IPS-18c (cell line): ENCODE data around the gene IPO11.
"Not testable (repeated sequence)": the region's sequence is repeated elsewhere in the genome, so short reads cannot be mapped to it uniquely, and the experiment has no call there.

Experiments used
- H3K4me3 ChIP-seq: 2 replicates; pipeline ENCODE4 v1.7.0; 2013; ENCODE audit warnings: low read depth, mild to moderate bottlenecking, low read length, moderate library complexity; ENCODE audit not compliant: insufficient read depth
- H3K9me3 ChIP-seq: one replicate; pipeline ENCODE4 v1.6.1; 2013; ENCODE audit warnings: mild to moderate bottlenecking, low read length, moderate library complexity; ENCODE audit not compliant: control insufficient read depth, insufficient read depth

IPO11 gene

GRCh38 chr5:62498961-62499360 lies 86.4 kb downstream of the IPO11 start:
- Histone ChIP-seq H3K9me3 (no peaks in the 10 kb centered on the region), H3K4me3 (no peak overlapping the region)

DNA sequence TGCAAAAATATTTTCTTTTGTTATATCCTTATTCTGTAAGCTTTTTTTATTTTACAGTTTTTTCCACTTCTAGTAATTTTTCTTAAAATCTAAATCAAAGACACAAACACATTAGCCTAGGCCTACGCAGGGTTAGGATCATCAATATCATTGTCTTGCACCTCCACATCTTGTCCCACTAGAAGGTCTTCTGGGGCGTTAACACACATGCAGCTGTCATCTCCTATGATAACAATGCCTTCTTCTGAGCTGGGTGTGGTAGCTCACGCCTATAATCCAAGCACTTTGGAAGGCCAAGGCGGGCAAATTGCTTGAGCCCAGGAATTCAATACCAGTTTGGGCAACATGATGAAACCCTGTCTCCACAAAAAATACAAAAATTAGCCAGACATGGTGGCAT lies 87.2 kb downstream of the IPO11 start:
- Histone ChIP-seq H3K4me3 (no peak overlapping the region), H3K9me3 (no peaks in the 10 kb centered on the region)

- H3K9me3 ChIP-seq = no peaks in the 10 kb centered on the region
Observed at GRCh38 chr5:62502456-62503101, 90.0 kb downstream of the IPO11 start.

GRCh38 chr5:62504129-62504528 lies 91.6 kb downstream of the IPO11 start:
- no peak overlapping the region for H3K4me3 ChIP-seq
- H3K9me3 ChIP-seq = no peaks in the 10 kb centered on the region

More at GRCh38 chr5:62502456-62503101, 90.0 kb downstream of the IPO11 start:
- H3K4me3 ChIP-seq = no peak overlapping the region

DNA sequence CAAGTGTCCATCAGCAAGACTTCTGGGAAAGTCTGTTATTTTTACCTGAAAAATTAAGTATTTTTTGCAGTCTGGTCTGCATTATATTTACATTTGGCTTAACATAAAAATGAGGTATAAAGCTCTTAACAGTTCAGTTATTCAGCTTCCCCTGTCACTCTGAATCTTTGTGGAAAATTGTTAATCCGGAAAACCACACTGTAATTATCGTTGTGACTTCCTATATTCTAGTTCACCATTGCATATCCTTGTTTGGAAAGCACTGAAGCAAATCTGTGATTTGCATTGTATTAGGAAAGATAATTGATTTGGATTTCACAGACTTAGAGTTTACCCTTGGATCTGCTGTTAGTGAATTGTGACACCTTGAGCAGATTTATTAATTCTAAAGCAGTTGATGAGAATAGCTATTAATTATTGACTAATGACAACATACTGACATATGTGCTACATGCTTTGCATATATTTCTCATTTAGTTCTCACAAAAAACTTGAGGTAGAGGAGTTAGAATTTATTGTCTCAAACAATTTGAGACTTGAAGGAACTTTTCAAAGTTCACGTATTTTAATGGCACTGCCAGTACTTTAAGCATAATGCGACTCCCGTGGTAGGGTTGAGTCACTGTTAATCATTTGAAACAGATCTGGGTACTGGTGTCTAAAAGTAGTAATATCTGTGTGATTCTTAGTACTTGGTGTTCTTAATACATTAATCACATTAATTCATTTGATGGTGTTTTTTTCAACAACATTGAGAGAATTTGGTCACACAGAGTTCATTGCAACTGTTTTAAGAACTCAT lies 94.3 kb downstream of the IPO11 start:
- Histone ChIP-seq H3K9me3 (no peaks in the 10 kb centered on the region), H3K4me3 (no peak overlapping the region)

DNA sequence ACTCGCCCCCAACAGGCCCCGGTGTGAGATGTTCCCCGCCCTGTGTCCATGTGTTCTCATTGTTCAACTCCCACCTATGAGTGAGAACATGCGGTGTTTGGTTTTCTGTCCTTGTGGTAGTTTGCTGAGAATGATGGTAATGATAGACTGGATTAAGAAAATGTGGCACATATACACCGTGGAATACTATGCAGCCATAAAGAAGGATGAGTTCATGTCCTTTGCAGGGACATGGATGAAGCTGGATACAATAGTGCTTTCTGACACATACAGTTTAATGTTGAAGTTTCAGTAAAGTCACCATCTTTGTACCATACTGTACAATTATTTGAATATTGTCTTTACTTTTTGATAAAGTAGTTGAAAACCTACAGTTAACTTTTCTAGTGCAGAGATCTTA lies 96.2 kb downstream of the IPO11 start:
- H3K9me3 ChIP-seq = not testable (repeated sequence)

GRCh38 chr5:62509806-62510205 lies 97.2 kb downstream of the IPO11 start:
- H3K4me3 ChIP-seq = no peak overlapping the region
- no peaks in the 10 kb centered on the region for H3K9me3 ChIP-seq

More for the DNA sequence above, 96.2 kb downstream of the IPO11 start:
- H3K4me3 ChIP-seq = not testable (repeated sequence)

- not testable (repeated sequence) for H3K4me3 ChIP-seq, H3K9me3 ChIP-seq
Observed at GRCh38 chr5:62513085-62513484, 100.5 kb downstream of the IPO11 start.

GRCh38 chr5:62514510-62515119 lies 102.1 kb downstream of the IPO11 start:
- H3K9me3 ChIP-seq = no peaks in the 10 kb centered on the region

GRCh38 chr5:62520812-62521211 lies 108.2 kb downstream of the IPO11 start:
- H3K9me3 ChIP-seq, H3K4me3 ChIP-seq: not testable (repeated sequence)

More at GRCh38 chr5:62514510-62515119, 102.1 kb downstream of the IPO11 start:
- H3K4me3 ChIP-seq = no peak overlapping the region

DNA sequence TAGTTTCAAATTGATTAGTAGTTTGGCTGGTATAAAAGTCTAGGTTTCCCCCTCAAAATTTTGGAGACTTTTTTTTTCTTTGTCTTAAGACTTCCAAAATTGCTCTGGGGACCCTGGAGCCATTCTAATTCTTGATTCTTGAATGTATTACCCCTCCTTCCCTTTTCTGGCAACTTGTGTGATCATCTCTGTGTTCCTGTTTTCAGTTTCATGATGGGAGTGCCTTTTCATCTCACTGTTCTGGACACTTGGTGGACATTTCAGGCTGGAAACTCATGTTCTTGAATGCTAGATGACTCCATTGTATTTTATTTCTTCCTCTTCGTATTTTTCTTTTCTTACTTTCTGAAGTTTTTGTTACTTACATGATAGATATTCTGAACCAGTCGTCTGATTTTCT lies 108.8 kb downstream of the IPO11 start:
- H3K9me3 ChIP-seq = no peaks in the 10 kb centered on the region
- no peak overlapping the region for H3K4me3 ChIP-seq

GRCh38 chr5:62522811-62523210 lies 110.2 kb downstream of the IPO11 start:
- Histone ChIP-seq H3K9me3 (no peaks in the 10 kb centered on the region), H3K4me3 (no peak overlapping the region)

DNA sequence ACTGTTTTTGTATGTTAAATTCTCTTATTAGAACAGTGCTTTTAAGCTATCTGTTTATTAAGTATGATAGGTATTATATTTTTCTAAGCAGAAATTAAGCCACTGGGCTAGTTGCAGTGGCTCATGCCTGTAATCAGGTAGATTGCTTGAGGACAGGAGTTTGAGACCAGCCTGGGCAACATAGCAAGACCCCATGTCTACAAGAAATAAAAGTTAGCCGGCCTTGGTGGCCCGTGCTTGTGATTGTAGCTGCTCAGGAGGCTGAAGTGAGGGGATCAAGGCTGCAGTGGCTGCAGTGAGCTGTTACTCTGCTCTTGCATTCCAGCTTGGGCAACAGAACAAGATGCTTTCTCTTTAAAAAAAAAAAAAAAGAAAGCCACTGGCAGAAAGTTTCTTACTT lies 121.0 kb downstream of the IPO11 start:
- Histone ChIP-seq H3K4me3 (no peak overlapping the region), H3K9me3 (no peaks in the 10 kb centered on the region)

DNA sequence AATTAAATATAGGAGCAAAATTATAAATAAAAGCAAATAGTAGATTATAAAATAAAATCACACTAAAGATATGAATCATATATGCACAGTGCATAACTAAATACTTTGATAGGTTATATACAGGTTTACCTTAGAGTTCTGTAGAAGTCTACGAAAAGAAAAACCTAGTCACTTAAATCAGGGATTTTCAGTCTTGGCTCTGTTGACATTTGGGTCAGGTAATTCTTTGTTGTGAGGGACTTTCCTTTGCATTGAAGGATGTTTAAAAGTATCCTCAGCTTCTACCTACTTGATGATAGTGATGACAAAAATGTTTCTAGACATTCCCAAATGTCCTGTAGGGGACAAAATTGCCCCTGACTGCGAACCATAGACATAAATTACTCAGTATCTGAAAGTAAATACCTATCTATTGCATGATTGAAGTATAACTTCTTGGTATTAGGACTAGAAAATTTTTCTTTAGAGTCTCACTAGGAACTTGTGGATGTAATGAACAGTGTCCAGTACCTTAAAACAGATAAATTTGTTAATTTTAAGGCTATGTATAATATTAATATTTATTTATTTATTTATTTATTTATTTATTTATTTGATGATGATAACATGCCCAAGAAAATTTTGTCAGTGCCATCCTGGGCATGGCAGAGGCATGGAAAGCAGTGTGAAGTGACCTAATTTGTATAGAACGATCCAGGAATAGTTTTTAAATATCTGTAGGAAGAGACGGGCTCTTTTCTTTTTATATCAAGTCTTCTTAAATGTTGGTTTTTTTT lies 122.1 kb downstream of the IPO11 start:
- Histone ChIP-seq H3K4me3 (no peak overlapping the region), H3K9me3 (no peaks in the 10 kb centered on the region)

- no peaks in the 10 kb centered on the region for H3K9me3 ChIP-seq
- H3K4me3 ChIP-seq = no peak overlapping the region
Observed at GRCh38 chr5:62536232-62536631, 123.7 kb downstream of the IPO11 start.

DNA sequence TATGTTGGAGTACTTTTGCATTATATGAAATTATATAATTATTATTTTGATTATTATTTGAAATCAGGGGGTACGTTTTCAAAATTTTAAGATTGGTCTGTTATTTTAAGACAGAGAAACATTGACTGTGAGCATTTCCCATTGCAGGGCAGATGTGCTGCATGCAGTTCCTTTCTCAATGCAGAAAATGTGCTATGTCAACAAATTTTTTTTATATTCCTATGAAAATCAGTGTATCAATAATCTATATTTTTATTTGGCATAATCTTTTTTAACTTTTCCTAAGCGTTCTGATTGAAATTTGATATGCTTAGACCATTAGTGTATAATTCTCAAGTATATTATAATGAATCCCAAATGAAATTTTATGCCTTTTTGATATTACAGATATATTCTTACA lies 124.2 kb downstream of the IPO11 start:
- Histone ChIP-seq H3K9me3 (no peaks in the 10 kb centered on the region), H3K4me3 (no peak overlapping the region)
